ENCODE data around the gene MRPL39.
"Not testable (repeated sequence)": the region's sequence is repeated elsewhere in the genome, so short reads cannot be mapped to it uniquely, and the experiment has no call there.

Gene MRPL39

GRCh38 chr21:25637851-25638659 is 30.8 kb upstream of the MRPL39 start:
- H3K27me3 ChIP-seq (ENCODE audit: control insufficient read depth, insufficient read depth, low read length): peaks cover 24% of the 10 kb centered on the region
- no peak overlapping the region for H3K9ac ChIP-seq (ENCODE audit: low read depth, low read length)
- no peaks in the 10 kb centered on the region for H3K36me3 ChIP-seq (ENCODE audit: control insufficient read depth, insufficient read depth, low read length)
- no peak overlapping the region; the same call in 1 of the 2 replicates for H3K4me3 ChIP-seq (ENCODE audit: low read depth, low read length)
- H3K4me1 ChIP-seq (ENCODE audit: control insufficient read depth, insufficient read depth, low read length): peaks cover 13% of the 10 kb centered on the region
- H3K9me3 ChIP-seq (ENCODE audit: control insufficient read depth, insufficient read depth, low read length): no peaks in the 10 kb centered on the region
- H3K27ac ChIP-seq (ENCODE audit: low read depth, low read length): no peak overlapping the region

GRCh38 chr21:25636727-25637126 is 29.4 kb upstream of the MRPL39 start:
- peaks cover 24% of the 10 kb centered on the region for H3K27me3 ChIP-seq (ENCODE audit: control insufficient read depth, insufficient read depth, low read length)
- H3K36me3 ChIP-seq (ENCODE audit: control insufficient read depth, insufficient read depth, low read length): no peaks in the 10 kb centered on the region
- no peaks in the 10 kb centered on the region for H3K9me3 ChIP-seq (ENCODE audit: control insufficient read depth, insufficient read depth, low read length)
- H3K4me1 ChIP-seq (ENCODE audit: control insufficient read depth, insufficient read depth, low read length): peaks cover 13% of the 10 kb centered on the region
- H3K4me3 ChIP-seq (ENCODE audit: low read depth, low read length): no peak overlapping the region
- H3K27ac ChIP-seq (ENCODE audit: low read depth, low read length): no peak overlapping the region
- H3K9ac ChIP-seq (ENCODE audit: low read depth, low read length): no peak overlapping the region

GRCh38 chr21:25635310-25635709 is 28.0 kb upstream of the MRPL39 start:
- Histone ChIP-seq H3K36me3 (ENCODE audit: control insufficient read depth, insufficient read depth, low read length) (no peaks in the 10 kb centered on the region), H3K4me3 (ENCODE audit: low read depth, low read length) (no peak overlapping the region), H3K9me3 (ENCODE audit: control insufficient read depth, insufficient read depth, low read length) (no peaks in the 10 kb centered on the region)

GRCh38 chr21:25632296-25632695 is 25.0 kb upstream of the MRPL39 start:
- Histone ChIP-seq H3K4me1 (ENCODE audit: control insufficient read depth, insufficient read depth, low read length) (peaks cover 4% of the 10 kb centered on the region; the same call in 1 of the 2 replicates), H3K4me3 (ENCODE audit: low read depth, low read length) (no peak overlapping the region), H3K9ac (ENCODE audit: low read depth, low read length) (no peak overlapping the region), H3K27ac (ENCODE audit: low read depth, low read length) (no peak overlapping the region), H3K27me3 (ENCODE audit: control insufficient read depth, insufficient read depth, low read length) (peaks cover 3% of the 10 kb centered on the region; the same call in 1 of the 2 replicates), H3K9me3 (ENCODE audit: control insufficient read depth, insufficient read depth, low read length) (no peaks in the 10 kb centered on the region), H3K36me3 (ENCODE audit: control insufficient read depth, insufficient read depth, low read length) (no peaks in the 10 kb centered on the region)

More at GRCh38 chr21:25635310-25635709, 28.0 kb upstream of the MRPL39 start:
- Histone ChIP-seq H3K4me1 (ENCODE audit: control insufficient read depth, insufficient read depth, low read length) (peaks cover 8% of the 10 kb centered on the region), H3K9ac (ENCODE audit: low read depth, low read length) (no peak overlapping the region), H3K27ac (ENCODE audit: low read depth, low read length) (no peak overlapping the region), H3K27me3 (ENCODE audit: control insufficient read depth, insufficient read depth, low read length) (peaks cover 13% of the 10 kb centered on the region)

GRCh38 chr21:25626757-25627156 is 19.5 kb upstream of the MRPL39 start:
- H3K4me1 ChIP-seq (ENCODE audit: control insufficient read depth, insufficient read depth, low read length): 0 out of 2 replicates have a peak, but pooled peaks cover 4% of the 10 kb centered on the region
- no peak overlapping the region for H3K27ac ChIP-seq (ENCODE audit: low read depth, low read length)
- H3K9ac ChIP-seq (ENCODE audit: low read depth, low read length): no peak overlapping the region
- H3K9me3 ChIP-seq (ENCODE audit: control insufficient read depth, insufficient read depth, low read length): no peaks in the 10 kb centered on the region
- no peaks in the 10 kb centered on the region for H3K36me3 ChIP-seq (ENCODE audit: control insufficient read depth, insufficient read depth, low read length)
- no peaks in the 10 kb centered on the region for H3K27me3 ChIP-seq (ENCODE audit: control insufficient read depth, insufficient read depth, low read length)
- H3K4me3 ChIP-seq (ENCODE audit: low read depth, low read length): no peak overlapping the region

GRCh38 chr21:25625776-25626555 is 18.7 kb upstream of the MRPL39 start:
- not testable (repeated sequence) for H3K27ac ChIP-seq (ENCODE audit: low read depth, low read length); H3K36me3 ChIP-seq (ENCODE audit: control insufficient read depth, insufficient read depth, low read length); H3K9ac ChIP-seq (ENCODE audit: low read depth, low read length); H3K4me1 ChIP-seq (ENCODE audit: control insufficient read depth, insufficient read depth, low read length); H3K4me3 ChIP-seq (ENCODE audit: low read depth, low read length); H3K9me3 ChIP-seq (ENCODE audit: control insufficient read depth, insufficient read depth, low read length); H3K27me3 ChIP-seq (ENCODE audit: control insufficient read depth, insufficient read depth, low read length)

- Histone ChIP-seq H3K27ac (ENCODE audit: low read depth, low read length) (no peak overlapping the region), H3K36me3 (ENCODE audit: control insufficient read depth, insufficient read depth, low read length) (no peaks in the 10 kb centered on the region), H3K4me1 (ENCODE audit: control insufficient read depth, insufficient read depth, low read length) (0 out of 2 replicates have a peak, but pooled peaks cover 3% of the 10 kb centered on the region), H3K9me3 (ENCODE audit: control insufficient read depth, insufficient read depth, low read length) (no peaks in the 10 kb centered on the region), H3K27me3 (ENCODE audit: control insufficient read depth, insufficient read depth, low read length) (no peaks in the 10 kb centered on the region), H3K4me3 (ENCODE audit: low read depth, low read length) (no peak overlapping the region), H3K9ac (ENCODE audit: low read depth, low read length) (no peak overlapping the region)
These were observed 17.8 kb upstream of the MRPL39 start for GRCh38 chr21:25625036-25625435.

GRCh38 chr21:25624511-25624910 is 17.2 kb upstream of the MRPL39 start:
- Histone ChIP-seq H3K9ac (ENCODE audit: low read depth, low read length) (no peak overlapping the region), H3K4me3 (ENCODE audit: low read depth, low read length) (no peak overlapping the region), H3K36me3 (ENCODE audit: control insufficient read depth, insufficient read depth, low read length) (no peaks in the 10 kb centered on the region), H3K27ac (ENCODE audit: low read depth, low read length) (no peak overlapping the region), H3K4me1 (ENCODE audit: control insufficient read depth, insufficient read depth, low read length) (no peaks in the 10 kb centered on the region), H3K27me3 (ENCODE audit: control insufficient read depth, insufficient read depth, low read length) (no peaks in the 10 kb centered on the region), H3K9me3 (ENCODE audit: control insufficient read depth, insufficient read depth, low read length) (no peaks in the 10 kb centered on the region)

GRCh38 chr21:25619198-25619597 is 11.9 kb upstream of the MRPL39 start:
- Histone ChIP-seq H3K9ac (ENCODE audit: low read depth, low read length) (no peak overlapping the region), H3K4me3 (ENCODE audit: low read depth, low read length) (no peak overlapping the region), H3K36me3 (ENCODE audit: control insufficient read depth, insufficient read depth, low read length) (no peaks in the 10 kb centered on the region), H3K27me3 (ENCODE audit: control insufficient read depth, insufficient read depth, low read length) (no peaks in the 10 kb centered on the region), H3K4me1 (ENCODE audit: control insufficient read depth, insufficient read depth, low read length) (no peaks in the 10 kb centered on the region), H3K9me3 (ENCODE audit: control insufficient read depth, insufficient read depth, low read length) (no peaks in the 10 kb centered on the region), H3K27ac (ENCODE audit: low read depth, low read length) (no peak overlapping the region)

GRCh38 chr21:25615880-25616279 is 8.6 kb upstream of the MRPL39 start:
- Histone ChIP-seq H3K4me1 (ENCODE audit: control insufficient read depth, insufficient read depth, low read length) (no peaks in the 10 kb centered on the region), H3K27ac (ENCODE audit: low read depth, low read length) (no peak overlapping the region), H3K4me3 (ENCODE audit: low read depth, low read length) (no peak overlapping the region), H3K9me3 (ENCODE audit: control insufficient read depth, insufficient read depth, low read length) (no peaks in the 10 kb centered on the region), H3K9ac (ENCODE audit: low read depth, low read length) (no peak overlapping the region), H3K27me3 (ENCODE audit: control insufficient read depth, insufficient read depth, low read length) (no peaks in the 10 kb centered on the region), H3K36me3 (ENCODE audit: control insufficient read depth, insufficient read depth, low read length) (no peaks in the 10 kb centered on the region)

GRCh38 chr21:25614441-25614840 is 7.2 kb upstream of the MRPL39 start:
- Histone ChIP-seq H3K9me3 (ENCODE audit: control insufficient read depth, insufficient read depth, low read length) (no peaks in the 10 kb centered on the region), H3K4me1 (ENCODE audit: control insufficient read depth, insufficient read depth, low read length) (no peaks in the 10 kb centered on the region), H3K27ac (ENCODE audit: low read depth, low read length) (no peak overlapping the region), H3K4me3 (ENCODE audit: low read depth, low read length) (no peak overlapping the region), H3K36me3 (ENCODE audit: control insufficient read depth, insufficient read depth, low read length) (no peaks in the 10 kb centered on the region), H3K9ac (ENCODE audit: low read depth, low read length) (no peak overlapping the region), H3K27me3 (ENCODE audit: control insufficient read depth, insufficient read depth, low read length) (no peaks in the 10 kb centered on the region)
